ENCODE results near the gene ELOB. TPM values are rescaled to one million over a fixed set of nuclear protein-coding genes. Genes with fewer than 3 reads are reported as not detected.

Gene ELOB
- total RNA-seq: 530 TPM

- peak within 1 kb of the TSS; percentile 99 for H3K4me3 ChIP-seq
- H3K4me1 ChIP-seq: peaks cover 40% of the 10 kb centered on the region
- intact Hi-C loops (cut with DNase I): no loop called here
Observed at GRCh38 chr16:2777231-2777902, at the start of gene ELOB. Gene ELOB (minus strand): TSS chr16:2777280. CDS start chr16:2777239, 41 bp downstream.

DNA sequence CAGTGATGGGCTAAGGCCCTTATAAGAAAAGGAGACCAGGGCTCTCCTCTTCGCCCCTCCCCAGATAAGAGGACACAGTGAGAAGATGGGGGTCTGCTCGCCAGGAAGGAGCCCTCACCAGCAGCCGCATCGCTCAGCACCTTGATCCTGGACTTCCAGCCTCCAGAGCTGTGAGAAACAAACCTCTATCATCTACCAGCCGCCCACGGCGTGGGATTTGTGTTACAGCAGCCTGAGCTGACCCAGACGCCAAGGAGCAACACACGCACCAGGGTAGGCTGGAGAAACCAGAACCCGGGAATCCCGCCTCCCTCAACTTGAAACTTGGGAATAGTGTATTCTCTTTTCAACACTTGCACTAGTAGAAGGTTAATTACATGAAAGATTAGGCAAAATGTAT is 48.8 kb upstream of the ELOB start:
- Histone ChIP-seq H3K36me3 (no peaks in the 10 kb centered on the region), H3K9me3 (no peaks in the 10 kb centered on the region), H3K27me3 (no peaks in the 10 kb centered on the region), H3K4me3 (no peak overlapping the region), H3K4me1 (peaks cover 12% of the 10 kb centered on the region), H3K27ac (no peak overlapping the region)
- intact Hi-C loops (cut with DNase I): no loop called here
- TF ChIP-seq POLR2AphosphoS5 (IDR thresholded peaks at IDR 0.05; ENCODE audit: insufficient read depth in 1 of 2, low read depth in 1 of 2) (no peak), POLR2A (IDR thresholded peaks at IDR 0.05) (no peak), CTCF (IDR thresholded peaks at IDR 0.05) (no peak)
- DNase-seq (ENCODE audit: extremely low spot score in 2 of 2): no peak

More at GRCh38 chr16:2777231-2777902, at the start of gene ELOB:
- peaks cover 0 to 11% of the 10 kb centered on the region in 2 donors for H3K36me3 ChIP-seq
- TF ChIP-seq CTCF (IDR thresholded peaks at IDR 0.05): no peak
- peak; percentile 27 to 93 for TF ChIP-seq POLR2AphosphoS5 (IDR thresholded peaks at IDR 0.05; ENCODE audit: insufficient read depth in 1 of 2, low read depth in 1 of 2)
- peak in 1 of 2 donors; percentile 73 for TF ChIP-seq POLR2A (IDR thresholded peaks at IDR 0.05)
- H3K27me3 ChIP-seq: no peaks in the 10 kb centered on the region
- no peak for DNase-seq (ENCODE audit: extremely low spot score in 2 of 2)
- H3K27ac ChIP-seq: peak within 1 kb of the TSS; percentile 100
- no peaks in the 10 kb centered on the region for H3K9me3 ChIP-seq

- DNase-seq (ENCODE audit: extremely low spot score in 2 of 2): no peak
- Histone ChIP-seq H3K27me3 (no peaks in the 10 kb centered on the region), H3K27ac (no peak overlapping the region), H3K4me3 (no peak overlapping the region), H3K36me3 (no peaks in the 10 kb centered on the region), H3K4me1 (peaks cover 10% of the 10 kb centered on the region), H3K9me3 (no peaks in the 10 kb centered on the region)
- intact Hi-C loops (cut with DNase I): no loop called here
- TF ChIP-seq POLR2AphosphoS5 (IDR thresholded peaks at IDR 0.05; ENCODE audit: insufficient read depth in 1 of 2, low read depth in 1 of 2): no peak
- no peak for TF ChIP-seq CTCF (IDR thresholded peaks at IDR 0.05)
- no peak for TF ChIP-seq POLR2A (IDR thresholded peaks at IDR 0.05)
Observed at GRCh38 chr16:2825049-2825742, 48.1 kb upstream of the ELOB start.

GRCh38 chr16:2824626-2825025 is 47.5 kb upstream of the ELOB start:
- Histone ChIP-seq H3K9me3 (no peaks in the 10 kb centered on the region), H3K27me3 (no peaks in the 10 kb centered on the region)
- intact Hi-C loops (cut with DNase I): no loop called here

More at GRCh38 chr16:2824626-2825025, 47.5 kb upstream of the ELOB start:
- TF ChIP-seq CTCF (IDR thresholded peaks at IDR 0.05) (no peak), POLR2AphosphoS5 (IDR thresholded peaks at IDR 0.05; ENCODE audit: insufficient read depth in 1 of 2, low read depth in 1 of 2) (no peak), POLR2A (IDR thresholded peaks at IDR 0.05) (no peak)
- Histone ChIP-seq H3K27ac (no peak overlapping the region), H3K36me3 (no peaks in the 10 kb centered on the region), H3K4me3 (no peak overlapping the region), H3K4me1 (peaks cover 4% of the 10 kb centered on the region)
- no peak for DNase-seq (ENCODE audit: extremely low spot score in 2 of 2)
